Astrocyte (in vitro differentiated cells and primary cell): Measurements from ENCODE around the gene SRGN. TPM values are rescaled to one million over a fixed set of nuclear protein-coding genes. Genes with fewer than 3 reads are reported as not detected.

Experiments used
- DNase-seq: peaks from one replicate; pipeline ENCODE4 v3.0.0-alpha.2; 2010; ENCODE audit warnings: low read depth
- FAIRE-seq: peaks from 2 replicates; lab custom pipeline; 2011; peaks lifted over from hg19 to GRCh38; lab: Jason Lieb, UNC
- H2AFZ ChIP-seq: 2 replicates; pipeline ENCODE4 v1.6.0; 2012; ENCODE audit warnings: low read depth, low read length, inconsistent platforms
- H3K27ac ChIP-seq: 2 replicates; pipeline ENCODE4 v1.5.1; 2011; ENCODE audit warnings: low read depth, low read length, inconsistent platforms
- H3K27me3 ChIP-seq: 2 replicates; pipeline ENCODE4 v1.6.0; 2011; ENCODE audit warnings: low read length, inconsistent platforms; ENCODE audit not compliant: insufficient read depth
- H3K36me3 ChIP-seq: 2 replicates; pipeline ENCODE4 v1.5.1; 2011; ENCODE audit warnings: low read length, inconsistent platforms; ENCODE audit not compliant: insufficient read depth
- H3K4me1 ChIP-seq: 2 replicates; pipeline ENCODE4 v1.5.1; 2011; ENCODE audit warnings: low read length, inconsistent platforms; ENCODE audit not compliant: insufficient read depth
- H3K4me2 ChIP-seq: 2 replicates; pipeline ENCODE4 v1.6.0; 2012; ENCODE audit warnings: low read length, inconsistent platforms
- H3K4me3 ChIP-seq: 2 replicates; pipeline ENCODE4 v1.5.1; 2011; ENCODE audit warnings: low read depth, mild to moderate bottlenecking, low read length, inconsistent platforms; ENCODE audit not compliant: insufficient read depth
- H3K79me2 ChIP-seq: 2 replicates; pipeline ENCODE4 v1.6.0; 2012; ENCODE audit warnings: mild to moderate bottlenecking, low read length, inconsistent platforms; ENCODE audit not compliant: insufficient read depth
- H3K9ac ChIP-seq: 2 replicates; pipeline ENCODE4 v1.6.0; 2012; ENCODE audit warnings: mild to moderate bottlenecking, low read length, inconsistent platforms
- H3K9me3 ChIP-seq: 2 replicates; pipeline ENCODE4 v1.5.1; 2012; ENCODE audit warnings: low read depth, mild to moderate bottlenecking, low read length, inconsistent platforms; ENCODE audit not compliant: insufficient read depth
- H4K20me1 ChIP-seq: 2 replicates; pipeline ENCODE4 v1.6.0; 2012; ENCODE audit warnings: low read length, inconsistent platforms; ENCODE audit not compliant: insufficient read depth
- H3K27ac Mint-ChIP-seq: one replicate; pipeline ENCODE4 v1.8.0; 2021; ENCODE audit warnings: mild to moderate bottlenecking, mixed read lengths; ENCODE audit not compliant: unreplicated experiment
- H3K27me3 Mint-ChIP-seq: one replicate; pipeline ENCODE4 v1.8.0; 2021; ENCODE audit warnings: low read depth, mixed read lengths; ENCODE audit not compliant: unreplicated experiment
- H3K36me3 Mint-ChIP-seq: one replicate; pipeline ENCODE4 v1.8.0; 2021; ENCODE audit warnings: low read depth, mixed read lengths; ENCODE audit not compliant: unreplicated experiment
- H3K4me1 Mint-ChIP-seq: one replicate; pipeline ENCODE4 v1.8.0; 2021; ENCODE audit warnings: low read depth, mixed read lengths; ENCODE audit not compliant: unreplicated experiment
- H3K4me3 Mint-ChIP-seq: one replicate; pipeline ENCODE4 v1.8.0; 2021; ENCODE audit warnings: mild to moderate bottlenecking, moderate library complexity, mixed read lengths; ENCODE audit not compliant: unreplicated experiment
- H3K9me3 Mint-ChIP-seq: one replicate; pipeline ENCODE4 v1.8.0; 2021; ENCODE audit warnings: mild to moderate bottlenecking, mixed read lengths; ENCODE audit not compliant: unreplicated experiment
- CTCF ChIP-seq: IDR thresholded peaks from 2 replicates; pipeline ENCODE4 v1.5.1; 2011; ENCODE audit warnings: low read depth, mild to moderate bottlenecking, inconsistent platforms, low read length, moderate library complexity; ENCODE audit not compliant: insufficient read depth
- EZH2 ChIP-seq: IDR thresholded peaks from 2 replicates; pipeline ENCODE4 v1.6.1; 2012; ENCODE audit warnings: mild to moderate bottlenecking, low read length, inconsistent platforms; ENCODE audit not compliant: insufficient read depth
- total RNA-seq: library from RNA; stranded (reverse); gene quantifications from 2 replicates; pipeline ENCODE4 v1.2.1, GENCODE V29; 2021

SRGN gene
- total RNA-seq, 1 donor from 2014 or later: 0.30 TPM

DNA sequence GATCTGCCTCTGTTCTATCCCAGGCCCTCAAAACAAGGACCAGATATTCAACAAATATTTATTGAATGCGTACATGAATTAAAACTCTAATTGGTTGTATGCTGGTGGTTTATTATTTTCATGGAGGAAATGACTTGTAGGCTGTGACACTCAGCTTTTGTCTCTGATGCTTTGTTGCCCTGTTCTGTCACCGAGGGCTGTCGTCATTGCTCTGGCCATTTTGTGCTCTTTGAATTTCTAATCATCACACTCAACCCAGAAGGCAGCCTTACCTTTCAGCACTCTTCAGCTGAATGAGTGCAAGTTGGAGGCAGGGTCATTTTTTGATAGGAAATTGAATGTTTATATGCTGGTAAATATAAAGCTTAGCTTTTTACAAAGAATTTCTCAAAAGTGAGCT lies 14.5 kb downstream of the SRGN start:
- Mint-ChIP-seq H3K9me3 (no peaks in the 10 kb centered on the region), H3K36me3 (no peaks in the 10 kb centered on the region), H3K27me3 (peaks cover 7% of the 10 kb centered on the region), H3K4me3 (peak overlapping the region; percentile 51), H3K4me1 (peaks cover 7% of the 10 kb centered on the region), H3K27ac (no peak overlapping the region)
- H3K9me3 ChIP-seq: no peaks in the 10 kb centered on the region
- H3K4me2 ChIP-seq: peak overlapping the region; percentile 32
- no peaks in the 10 kb centered on the region for H3K27me3 ChIP-seq
- no peaks in the 10 kb centered on the region for H3K36me3 ChIP-seq
- no peak overlapping the region for H3K27ac ChIP-seq
- FAIRE-seq (no peak), DNase-seq (no peak)
- H2AFZ ChIP-seq: no peak overlapping the region
- H3K9ac ChIP-seq: no peak overlapping the region
- H4K20me1 ChIP-seq: no peaks in the 10 kb centered on the region
- H3K4me1 ChIP-seq: peaks cover 7% of the 10 kb centered on the region
- H3K4me3 ChIP-seq: no peak overlapping the region
- TF ChIP-seq CTCF: no peak
- no peak for TF ChIP-seq EZH2
- peaks cover 10% of the 10 kb centered on the region for H3K79me2 ChIP-seq

DNA sequence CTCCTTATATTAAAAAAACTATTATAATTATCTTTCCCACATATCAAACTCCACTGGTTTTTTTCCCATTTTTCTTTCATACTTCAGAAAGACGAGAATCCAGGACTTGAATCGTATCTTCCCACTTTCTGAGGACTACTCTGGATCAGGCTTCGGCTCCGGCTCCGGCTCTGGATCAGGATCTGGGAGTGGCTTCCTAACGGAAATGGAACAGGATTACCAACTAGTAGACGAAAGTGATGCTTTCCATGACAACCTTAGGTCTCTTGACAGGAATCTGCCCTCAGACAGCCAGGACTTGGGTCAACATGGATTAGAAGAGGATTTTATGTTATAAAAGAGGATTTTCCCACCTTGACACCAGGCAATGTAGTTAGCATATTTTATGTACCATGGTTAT lies 15.9 kb downstream of the SRGN start:
- peaks cover 10% of the 10 kb centered on the region for H3K79me2 ChIP-seq
- H3K27ac ChIP-seq: no peak overlapping the region
- H3K4me3 ChIP-seq: no peak overlapping the region
- no peak overlapping the region for H3K4me2 ChIP-seq
- H3K27me3 ChIP-seq: no peaks in the 10 kb centered on the region
- Mint-ChIP-seq H3K27me3 (peaks cover 7% of the 10 kb centered on the region), H3K9me3 (no peaks in the 10 kb centered on the region), H3K27ac (no peak overlapping the region), H3K4me1 (peaks cover 7% of the 10 kb centered on the region), H3K4me3 (no peak overlapping the region), H3K36me3 (no peaks in the 10 kb centered on the region)
- no peak overlapping the region for H3K9ac ChIP-seq
- no peaks in the 10 kb centered on the region for H3K36me3 ChIP-seq
- FAIRE-seq: no peak
- no peaks in the 10 kb centered on the region for H3K9me3 ChIP-seq
- H3K4me1 ChIP-seq: peaks cover 7% of the 10 kb centered on the region
- no peaks in the 10 kb centered on the region for H4K20me1 ChIP-seq
- H2AFZ ChIP-seq: no peak overlapping the region
- no peak for DNase-seq
- TF ChIP-seq CTCF (no peak), EZH2 (no peak)

- H3K79me2 ChIP-seq: peaks cover 10% of the 10 kb centered on the region
- TF ChIP-seq CTCF (no peak), EZH2 (no peak)
- Mint-ChIP-seq H3K36me3 (no peaks in the 10 kb centered on the region), H3K4me1 (peaks cover 7% of the 10 kb centered on the region), H3K9me3 (no peaks in the 10 kb centered on the region), H3K4me3 (no peak overlapping the region), H3K27me3 (peaks cover 10% of the 10 kb centered on the region), H3K27ac (no peak overlapping the region)
- no peak overlapping the region for H3K4me3 ChIP-seq
- peaks cover 7% of the 10 kb centered on the region for H3K4me1 ChIP-seq
- no peaks in the 10 kb centered on the region for H4K20me1 ChIP-seq
- H3K27ac ChIP-seq: no peak overlapping the region
- no peak overlapping the region for H2AFZ ChIP-seq
- FAIRE-seq: no peak
- no peaks in the 10 kb centered on the region for H3K9me3 ChIP-seq
- H3K9ac ChIP-seq: no peak overlapping the region
- DNase-seq: no peak
- no peaks in the 10 kb centered on the region for H3K36me3 ChIP-seq
- no peaks in the 10 kb centered on the region for H3K27me3 ChIP-seq
- H3K4me2 ChIP-seq: no peak overlapping the region
Observed at GRCh38 chr10:69104994-69105790, 17.3 kb downstream of the SRGN start.
